RWPE2 (cell line): ENCODE data around the gene INSC.

ENCODE experiments used
- ATAC-seq: fragments of 200-7000 bp; cut with Tn5 transposase; 3 replicates; pipeline ENCODE4 v1.9.1; 2021; ENCODE audit warnings: low read depth
- DNase-seq: peaks from one replicate; pipeline ENCODE4 v3.0.0-alpha.2; 2020; ENCODE audit warnings: low spot score
- H3K27ac ChIP-seq: fragments of 450-650 bp; 2 replicates; pipeline ENCODE4 v1.5.1; 2017; ENCODE audit warnings: mild to moderate bottlenecking; ENCODE audit not compliant: poor library complexity, severe bottlenecking
- H3K27me3 ChIP-seq: fragments of 250-450 bp; sonication (Bioruptor Pico); 2 replicates; pipeline ENCODE4 v1.5.1; 2021; ENCODE audit warnings: mild to moderate bottlenecking, moderate library complexity; ENCODE audit not compliant: insufficient read depth, poor library complexity, severe bottlenecking
- H3K36me3 ChIP-seq: fragments of 250-450 bp; sonication (Bioruptor Pico); 2 replicates; pipeline ENCODE4 v1.5.1; 2020; ENCODE audit warnings: low read depth, mild to moderate bottlenecking, moderate library complexity
- H3K4me1 ChIP-seq: fragments of 250-450 bp; sonication (Bioruptor Pico); 2 replicates; pipeline ENCODE4 v1.5.1; 2021; ENCODE audit warnings: mild to moderate bottlenecking, moderate library complexity; ENCODE audit not compliant: insufficient read depth, poor library complexity, severe bottlenecking
- H3K4me3 ChIP-seq: fragments of 250-450 bp; sonication (Bioruptor Pico); 2 replicates; pipeline ENCODE4 v1.5.1; 2021; ENCODE audit warnings: mild to moderate bottlenecking, moderate library complexity; ENCODE audit not compliant: severe bottlenecking
- H3K9me3 ChIP-seq: fragments of 250-450 bp; sonication (Bioruptor Pico); 2 replicates; pipeline ENCODE4 v1.5.1; 2021; ENCODE audit warnings: mild to moderate bottlenecking, moderate library complexity; ENCODE audit not compliant: severe bottlenecking
- TF ChIP-seq, protein P1 (sequence below): fragments of 450-650 bp; IDR thresholded peaks from one replicate; pipeline ENCODE4 v1.5.1; 2017; ENCODE audit warnings: mild to moderate bottlenecking, moderate library complexity; ENCODE audit not compliant: poor library complexity, severe bottlenecking

The INSC gene

GRCh38 chr11:15073361-15074205 is 41.1 kb upstream of the INSC start, which contains the start of gene CALCB:
TSS of gene CALCB (plus strand) at chr11:15073593. CDS start at chr11:15074719, 1,126 bp downstream.
- TF ChIP-seq, protein P1, sequence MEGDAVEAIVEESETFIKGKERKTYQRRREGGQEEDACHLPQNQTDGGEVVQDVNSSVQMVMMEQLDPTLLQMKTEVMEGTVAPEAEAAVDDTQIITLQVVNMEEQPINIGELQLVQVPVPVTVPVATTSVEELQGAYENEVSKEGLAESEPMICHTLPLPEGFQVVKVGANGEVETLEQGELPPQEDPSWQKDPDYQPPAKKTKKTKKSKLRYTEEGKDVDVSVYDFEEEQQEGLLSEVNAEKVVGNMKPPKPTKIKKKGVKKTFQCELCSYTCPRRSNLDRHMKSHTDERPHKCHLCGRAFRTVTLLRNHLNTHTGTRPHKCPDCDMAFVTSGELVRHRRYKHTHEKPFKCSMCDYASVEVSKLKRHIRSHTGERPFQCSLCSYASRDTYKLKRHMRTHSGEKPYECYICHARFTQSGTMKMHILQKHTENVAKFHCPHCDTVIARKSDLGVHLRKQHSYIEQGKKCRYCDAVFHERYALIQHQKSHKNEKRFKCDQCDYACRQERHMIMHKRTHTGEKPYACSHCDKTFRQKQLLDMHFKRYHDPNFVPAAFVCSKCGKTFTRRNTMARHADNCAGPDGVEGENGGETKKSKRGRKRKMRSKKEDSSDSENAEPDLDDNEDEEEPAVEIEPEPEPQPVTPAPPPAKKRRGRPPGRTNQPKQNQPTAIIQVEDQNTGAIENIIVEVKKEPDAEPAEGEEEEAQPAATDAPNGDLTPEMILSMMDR = no peak
- Histone ChIP-seq H3K27ac (no peak within 1 kb of the TSS), H3K4me3 (peak within 1 kb of the TSS; percentile 11), H3K4me1 (peaks cover 3% of the 10 kb centered on the region), H3K36me3 (no peaks in the 10 kb centered on the region), H3K27me3 (peaks cover 53% of the 10 kb centered on the region), H3K9me3 (no peaks in the 10 kb centered on the region)
- peak; percentile 46; the same call in 2 of the 3 replicates for ATAC-seq
- no peak for DNase-seq

DNA sequence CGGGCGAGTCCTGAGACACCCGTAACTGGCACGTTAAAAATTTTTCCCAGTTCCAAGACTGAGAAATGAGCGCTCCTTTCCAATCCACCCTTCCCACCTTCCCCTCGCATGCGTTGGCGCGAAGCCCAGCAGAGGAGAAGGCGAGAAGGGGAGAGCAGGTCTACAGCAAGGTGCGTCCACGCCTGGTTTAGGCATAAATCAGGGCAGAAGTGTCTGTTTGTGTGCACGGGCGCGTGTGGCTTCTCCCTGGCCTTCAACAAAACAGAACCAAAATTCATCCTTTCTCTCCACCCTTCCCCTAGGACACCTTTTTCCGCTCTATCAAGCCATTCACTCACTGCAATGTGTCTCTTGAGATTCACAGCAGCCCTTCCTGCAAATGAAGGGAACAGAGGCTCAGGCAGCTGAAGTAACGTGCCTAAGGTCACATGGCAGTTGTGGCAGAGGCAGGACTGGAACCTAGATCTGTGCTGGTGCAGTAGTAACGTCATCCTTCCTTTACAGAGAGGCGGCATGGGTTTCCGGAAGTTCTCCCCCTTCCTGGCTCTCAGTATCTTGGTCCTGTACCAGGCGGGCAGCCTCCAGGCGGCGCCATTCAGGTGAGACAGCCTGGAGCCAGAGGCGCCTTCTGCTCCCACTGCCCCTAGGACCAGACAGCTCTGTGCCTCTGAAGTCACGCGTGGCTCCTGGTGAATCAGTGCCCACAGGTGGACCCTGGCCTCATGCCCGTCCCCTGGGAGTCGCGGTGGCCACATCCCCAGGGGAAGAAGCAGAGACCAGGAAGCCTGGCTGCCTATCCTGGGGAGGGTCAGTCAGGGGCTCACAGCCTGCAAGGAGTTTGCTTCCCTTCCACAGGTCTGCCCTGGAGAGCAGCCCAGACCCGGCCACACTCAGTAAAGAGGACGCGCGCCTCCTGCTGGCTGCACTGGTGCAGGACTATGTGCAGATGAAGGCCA is 40.2 kb upstream of the INSC start:
- no peak overlapping the region for H3K27ac ChIP-seq
- no peaks in the 10 kb centered on the region for H3K9me3 ChIP-seq
- no peak overlapping the region for H3K4me3 ChIP-seq
- peak; percentile 81 for ATAC-seq
- H3K36me3 ChIP-seq = no peaks in the 10 kb centered on the region
- TF ChIP-seq, protein P1 = peak; percentile 69
- peaks cover 53% of the 10 kb centered on the region for H3K27me3 ChIP-seq
- no peak for DNase-seq
- H3K4me1 ChIP-seq = peaks cover 3% of the 10 kb centered on the region

DNA sequence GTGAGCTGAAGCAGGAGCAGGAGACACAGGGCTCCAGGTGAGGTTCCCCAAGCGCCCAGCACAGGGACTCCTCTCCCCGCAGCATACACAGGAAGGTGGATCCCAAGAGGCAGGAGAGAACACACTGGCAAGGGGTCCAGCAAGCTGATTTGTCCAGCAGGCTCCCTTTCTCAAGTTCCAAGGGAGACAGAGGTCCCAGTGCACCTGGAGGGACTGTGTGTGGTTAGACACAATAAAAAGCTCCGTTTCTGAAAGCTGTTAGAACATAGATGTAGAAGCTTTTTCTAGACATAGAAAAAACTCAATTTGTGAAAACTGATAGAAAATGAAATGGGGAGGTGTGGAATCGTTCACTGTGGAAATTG is 39.6 kb upstream of the INSC start:
- no peak for ATAC-seq
- no peak for DNase-seq
- Histone ChIP-seq H3K4me1 (peaks cover 3% of the 10 kb centered on the region), H3K27ac (no peak overlapping the region), H3K4me3 (no peak overlapping the region), H3K27me3 (peaks cover 53% of the 10 kb centered on the region), H3K36me3 (no peaks in the 10 kb centered on the region), H3K9me3 (no peaks in the 10 kb centered on the region)
- TF ChIP-seq, protein P1 = peak; percentile 22

- H3K4me3 ChIP-seq = no peak overlapping the region
- no peaks in the 10 kb centered on the region for H3K36me3 ChIP-seq
- TF ChIP-seq, protein P1 = no peak
- ATAC-seq = no peak
- H3K27me3 ChIP-seq = peaks cover 5% of the 10 kb centered on the region
- H3K4me1 ChIP-seq = peaks cover 7% of the 10 kb centered on the region
- H3K9me3 ChIP-seq = no peaks in the 10 kb centered on the region
- H3K27ac ChIP-seq = no peak overlapping the region
- DNase-seq = no peak
Observed at GRCh38 chr11:15091175-15091574, 23.5 kb upstream of the INSC start.
